ENCODE results near the gene DBF4B. TPM values are rescaled to one million over a fixed set of nuclear protein-coding genes. Genes with fewer than 3 reads are reported as not detected.

DBF4B gene
- total RNA-seq, 1 donor from 2014 or later: 16.4 TPM

GRCh38 chr17:44772308-44773045, 64.0 kb downstream of the DBF4B start:
- no peak for DNase-seq (ENCODE audit: low spot score)
- Mint-ChIP-seq H3K36me3 (ENCODE audit: low read depth, unreplicated experiment) (no peaks in the 10 kb centered on the region), H3K27ac (ENCODE audit: unreplicated experiment) (no peak overlapping the region), H3K4me3 (ENCODE audit: unreplicated experiment) (no peak overlapping the region), H3K4me1 (ENCODE audit: unreplicated experiment) (no peaks in the 10 kb centered on the region), H3K27me3 (ENCODE audit: unreplicated experiment) (peaks cover 16% of the 10 kb centered on the region), H3K9me3 (ENCODE audit: unreplicated experiment) (no peaks in the 10 kb centered on the region)
- no peak for TF ChIP-seq CTCF (IDR thresholded peaks at IDR 0.05; ENCODE audit: unreplicated experiment)

- H3K27me3 Mint-ChIP-seq (ENCODE audit: unreplicated experiment): peaks cover 16% of the 10 kb centered on the region
- no peaks in the 10 kb centered on the region for H3K4me1 Mint-ChIP-seq (ENCODE audit: unreplicated experiment)
- no peak overlapping the region for H3K4me3 Mint-ChIP-seq (ENCODE audit: unreplicated experiment)
- H3K27ac Mint-ChIP-seq (ENCODE audit: unreplicated experiment): no peak overlapping the region
- DNase-seq (ENCODE audit: low spot score): no peak
- no peak for TF ChIP-seq CTCF (IDR thresholded peaks at IDR 0.05; ENCODE audit: unreplicated experiment)
- H3K9me3 Mint-ChIP-seq (ENCODE audit: unreplicated experiment): no peaks in the 10 kb centered on the region
- no peaks in the 10 kb centered on the region for H3K36me3 Mint-ChIP-seq (ENCODE audit: low read depth, unreplicated experiment)
Observed at GRCh38 chr17:44773140-44773539, 64.7 kb downstream of the DBF4B start.

- Mint-ChIP-seq H3K27me3 (ENCODE audit: unreplicated experiment) (peaks cover 17% of the 10 kb centered on the region), H3K36me3 (ENCODE audit: low read depth, unreplicated experiment) (no peaks in the 10 kb centered on the region), H3K4me3 (ENCODE audit: unreplicated experiment) (peak overlapping the region; percentile 83), H3K9me3 (ENCODE audit: unreplicated experiment) (no peaks in the 10 kb centered on the region), H3K27ac (ENCODE audit: unreplicated experiment) (no peak overlapping the region), H3K4me1 (ENCODE audit: unreplicated experiment) (no peaks in the 10 kb centered on the region)
- peak; percentile 99 for DNase-seq (ENCODE audit: low spot score)
- peak; percentile 94 for TF ChIP-seq CTCF (IDR thresholded peaks at IDR 0.05; ENCODE audit: unreplicated experiment)
Observed at GRCh38 chr17:44774271-44775135, 66.0 kb downstream of the DBF4B start.

- Mint-ChIP-seq H3K27ac (ENCODE audit: unreplicated experiment) (no peak overlapping the region), H3K4me3 (ENCODE audit: unreplicated experiment) (peak overlapping the region; percentile 76), H3K4me1 (ENCODE audit: unreplicated experiment) (peaks cover 3% of the 10 kb centered on the region), H3K9me3 (ENCODE audit: unreplicated experiment) (no peaks in the 10 kb centered on the region), H3K27me3 (ENCODE audit: unreplicated experiment) (peaks cover 19% of the 10 kb centered on the region), H3K36me3 (ENCODE audit: low read depth, unreplicated experiment) (no peaks in the 10 kb centered on the region)
- peak; percentile 43 for TF ChIP-seq CTCF (IDR thresholded peaks at IDR 0.05; ENCODE audit: unreplicated experiment)
- peak; percentile 96 for DNase-seq (ENCODE audit: low spot score)
Observed at GRCh38 chr17:44775136-44775837, 66.8 kb downstream of the DBF4B start.

All from endothelial cell (in vitro differentiated cells).